HEK293T (cell line): ENCODE data around the gene HK1.

ENCODE experiments used
- ARNT ChIP-seq: fragments of 450-650 bp; IDR thresholded peaks from 2 replicates; pipeline ENCODE4 v1.6.1; 2017; ENCODE audit warnings: mild to moderate bottlenecking
- ELF4 ChIP-seq: fragments of 450-650 bp; IDR thresholded peaks from 2 replicates; pipeline ENCODE4 v1.6.1; 2017; ENCODE audit warnings: antibody characterized with exemption
- FOXM1 ChIP-seq: fragments of 450-650 bp; IDR thresholded peaks from 2 replicates; pipeline ENCODE4 v1.6.1; 2017; ENCODE audit warnings: mild to moderate bottlenecking, borderline replicate concordance
- L3MBTL2 ChIP-seq: fragments of 450-650 bp; conservative IDR thresholded peaks from 2 replicates; pipeline ENCODE4 v1.6.1; 2016; ENCODE audit warnings: mild to moderate bottlenecking
- SP1 ChIP-seq: fragments of 450-650 bp; IDR thresholded peaks from 2 replicates; pipeline ENCODE4 v1.6.1; 2017
- TF ChIP-seq, protein P1 (sequence below): fragments of 450-650 bp; IDR thresholded peaks from 2 replicates; pipeline ENCODE4 v1.6.1; 2016

DNA sequence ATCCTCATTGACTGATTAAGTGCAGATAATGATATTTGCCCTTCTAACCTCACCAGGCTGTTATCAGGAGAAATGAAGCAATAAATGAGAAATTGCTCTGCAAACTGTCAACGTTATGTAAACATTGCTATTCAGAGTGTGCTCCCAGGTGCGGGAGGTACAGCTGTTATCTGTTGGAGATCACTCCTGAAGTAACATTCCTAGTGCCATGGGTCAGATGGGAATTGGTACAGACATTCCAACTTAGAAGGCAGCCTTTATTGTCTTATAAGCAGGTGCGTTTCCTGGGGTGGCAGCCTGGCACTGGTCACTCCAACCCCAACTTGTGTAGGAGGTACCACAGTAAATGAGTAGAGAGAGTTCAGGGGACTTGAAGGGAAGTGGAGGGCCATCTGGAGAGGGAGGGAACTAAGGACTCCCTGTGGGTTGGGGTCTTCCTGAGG lies 36.8 kb downstream of the HK1 start:
- TF ChIP-seq FOXM1 (no peak), SP1 (no peak), ARNT (no peak), L3MBTL2 (no peak), ELF4 (no peak)
- TF ChIP-seq, protein P1, sequence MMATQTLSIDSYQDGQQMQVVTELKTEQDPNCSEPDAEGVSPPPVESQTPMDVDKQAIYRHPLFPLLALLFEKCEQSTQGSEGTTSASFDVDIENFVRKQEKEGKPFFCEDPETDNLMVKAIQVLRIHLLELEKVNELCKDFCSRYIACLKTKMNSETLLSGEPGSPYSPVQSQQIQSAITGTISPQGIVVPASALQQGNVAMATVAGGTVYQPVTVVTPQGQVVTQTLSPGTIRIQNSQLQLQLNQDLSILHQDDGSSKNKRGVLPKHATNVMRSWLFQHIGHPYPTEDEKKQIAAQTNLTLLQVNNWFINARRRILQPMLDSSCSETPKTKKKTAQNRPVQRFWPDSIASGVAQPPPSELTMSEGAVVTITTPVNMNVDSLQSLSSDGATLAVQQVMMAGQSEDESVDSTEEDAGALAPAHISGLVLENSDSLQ: no peak
